A549 (cell line): Measurements from ENCODE around the gene RDH5. TPM values are rescaled to one million over a fixed set of nuclear protein-coding genes. Genes with fewer than 3 reads are reported as not detected.

Source experiments
- ATAC-seq, 2 experiments: fragments of 200-7000 bp in 1 of 2; fragments of >200 bp in 1 of 2; cut with Nextera tagmentation in 1 of 2; cut with Tn5 transposase in 1 of 2; 3 replicates each; pipeline versions ENCODE4 v1.8.0 to v1.9.1; 2018 to 2020; ENCODE audit warnings: mild to moderate bottlenecking in 1 of 2, moderate library complexity in 1 of 2
- CTCF ChIA-PET: fragments of 300-600 bp; sonication (Branson Sonifier 250); formaldehyde crosslinking; extraction: SDS; loops from one replicate; lab custom pipeline; 2021; ENCODE audit warnings: antibody characterized with exemption, inconsistent platforms; lab: Yijun Ruan, JAX
- POLR2A ChIA-PET: fragments of 350-600 bp; formaldehyde crosslinking; extraction: SDS; loops from one replicate; lab custom pipeline; 2021; ENCODE audit warnings: antibody characterized with exemption, inconsistent platforms; lab: Yijun Ruan, JAX
- DNase-seq, 2 experiments: peaks; one replicate each; pipeline versions ENCODE4 v3.0.0 to v3.0.0-alpha.2; 2011 to 2016; ENCODE audit warnings: low read depth in 1 of 2, low spot score in 1 of 2
- FAIRE-seq: peaks from 2 replicates; lab custom pipeline; 2011; peaks lifted over from hg19 to GRCh38; lab: Jason Lieb, UNC
- H3K27ac ChIP-seq, 2 experiments: fragments of >200 bp; sonication (Bioruptor Twin); formaldehyde crosslinking; 3 replicates each; pipeline ENCODE4 v1.5.1; 2016 to 2017
- H3K4me1 ChIP-seq: fragments of >200 bp; sonication (Bioruptor Twin); formaldehyde crosslinking; 3 replicates; pipeline ENCODE4 v1.6.1; 2016
- H3K4me2 ChIP-seq: fragments of >200 bp; sonication (Bioruptor Twin); formaldehyde crosslinking; 3 replicates; pipeline ENCODE4 v1.6.1; 2016
- H3K4me3 ChIP-seq: fragments of >200 bp; sonication (Bioruptor Twin); formaldehyde crosslinking; 3 replicates; pipeline ENCODE4 v1.5.1; 2016
- H3K9me3 ChIP-seq: fragments of >200 bp; sonication (Bioruptor Twin); formaldehyde crosslinking; 3 replicates; pipeline ENCODE4 v1.6.1; 2016
- CBX2 ChIP-seq: fragments of 200-600 bp; sonication (generic); IDR thresholded peaks from 2 replicates; pipeline ENCODE4 v1.6.1; 2016; ENCODE audit warnings: low read depth, mild to moderate bottlenecking, borderline replicate concordance
- CHD2 ChIP-seq: fragments of 150-350 bp; IDR thresholded peaks from 2 replicates; pipeline ENCODE4 v1.6.1; 2014; ENCODE audit warnings: low read length; ENCODE audit not compliant: partially characterized antibody
- CHD4 ChIP-seq: fragments of 200-600 bp; sonication (generic); IDR thresholded peaks from 2 replicates; pipeline ENCODE4 v1.6.1; 2016; ENCODE audit warnings: antibody characterized with exemption, mild to moderate bottlenecking, borderline replicate concordance
- FOXS1 ChIP-seq: fragments of 250-450 bp; sonication (Bioruptor Pico); IDR thresholded peaks from 2 replicates; pipeline ENCODE4 v1.5.0; 2020; ENCODE audit warnings: mild to moderate bottlenecking, moderate library complexity
- GATA3 ChIP-seq: IDR thresholded peaks from 2 replicates; pipeline ENCODE4 v1.6.1; 2012; ENCODE audit warnings: borderline replicate concordance
- HEYL ChIP-seq: fragments of 250-450 bp; sonication (Bioruptor Pico); IDR thresholded peaks from 2 replicates; pipeline ENCODE4 v1.8.0; 2021; ENCODE audit warnings: mild to moderate bottlenecking, moderate library complexity
- HMGXB4 ChIP-seq: fragments of 250-450 bp; sonication (Bioruptor Pico); IDR thresholded peaks from 2 replicates; pipeline ENCODE4 v1.5.0; 2021; ENCODE audit warnings: mild to moderate bottlenecking, moderate library complexity, borderline replicate concordance
- HOXB13 ChIP-seq: fragments of 250-450 bp; sonication (Bioruptor Pico); IDR thresholded peaks from 2 replicates; pipeline ENCODE4 v1.5.0; 2020; ENCODE audit warnings: low read depth, mild to moderate bottlenecking, moderate library complexity
- HOXB5 ChIP-seq: fragments of 250-450 bp; sonication (Bioruptor Pico); IDR thresholded peaks from 2 replicates; pipeline ENCODE4 v1.5.0; 2020; ENCODE audit warnings: mild to moderate bottlenecking, moderate library complexity
- RARB ChIP-seq: fragments of 250-450 bp; sonication (Bioruptor Pico); IDR thresholded peaks from 2 replicates; pipeline ENCODE4 v1.8.0; 2021; ENCODE audit warnings: mild to moderate bottlenecking, moderate library complexity
- RCOR1 ChIP-seq: fragments of 150-350 bp; IDR thresholded peaks from 2 replicates; pipeline ENCODE4 v1.6.1; 2014; ENCODE audit warnings: antibody characterized with exemption, low read length, low read depth
- REST ChIP-seq: fragments of 200-600 bp; sonication (generic); IDR thresholded peaks from 2 replicates; pipeline ENCODE4 v1.6.1; 2016; ENCODE audit warnings: antibody characterized with exemption, mild to moderate bottlenecking, moderate library complexity
- RFX5 ChIP-seq: fragments of 450-650 bp; IDR thresholded peaks from 2 replicates; pipeline ENCODE4 v1.7.1; 2014; ENCODE audit warnings: antibody characterized with exemption, mild to moderate bottlenecking, moderate library complexity
- RNF2 ChIP-seq: fragments of 200-600 bp; sonication (generic); IDR thresholded peaks from 2 replicates; pipeline ENCODE4 v1.6.1; 2016; ENCODE audit warnings: low read depth, mild to moderate bottlenecking, antibody characterized with exemption, moderate library complexity, borderline replicate concordance
- TP53 ChIP-seq: fragments of 250-450 bp; sonication (Bioruptor Pico); IDR thresholded peaks from 2 replicates; pipeline ENCODE4 v1.5.0; 2021; ENCODE audit warnings: mild to moderate bottlenecking, moderate library complexity
- ZC3H11A ChIP-seq: fragments of 450-650 bp; IDR thresholded peaks from 2 replicates; pipeline ENCODE4 v1.6.1; 2014; ENCODE audit warnings: antibody characterized with exemption, mild to moderate bottlenecking
- ZFP36 ChIP-seq: fragments of 450-650 bp; IDR thresholded peaks from 2 replicates; pipeline ENCODE4 v1.6.1; 2014; ENCODE audit warnings: borderline replicate concordance; ENCODE audit not compliant: partially characterized antibody
- WGBS: methylation state at CpG from one replicate; pipeline ENCODE4 v1.1.6; 2017; ENCODE audit errors: missing lambda C conversion rate; 5-methylcytosine and 5-hydroxymethylcytosine counted together
- polyA plus RNA-seq, 4 experiments: library from polyadenylated mRNA; depleted of rRNA in 3 of 4; stranded (reverse); fragments of >200 nt; fragmentation: RNase III in 1 of 4; extraction: RNeasy Plus Mini Kit Qiagen cat#74134 plus additional on column Dnase treatment in 1 of 4; gene quantifications; 2 replicates in 3 of 4; 3 replicates in 1 of 4; pipeline ENCODE4 v1.2.3, GENCODE V29; 2011 to 2017
- TF ChIP-seq, protein P1 (sequence below): fragments of 450-650 bp; IDR thresholded peaks from 2 replicates; pipeline ENCODE4 v1.6.1; 2014; ENCODE audit warnings: antibody characterized with exemption
- TF ChIP-seq, protein P2 (sequence below): IDR thresholded peaks from 2 replicates; pipeline ENCODE4 v1.6.1; 2012

RDH5 gene
- polyA plus RNA-seq, 2 of the 4 experiments (the other 2 are of a cell fraction): 4.1 to 9.1 TPM

- peak within 1 kb of the TSS; percentile 50 to 79; a peak in 5 of 6 replicates for H3K27ac ChIP-seq
- H3K4me1 ChIP-seq: peaks cover 16% of the 10 kb centered on the region; the same call in 2 of the 3 replicates
- TF ChIP-seq CHD4 (no peak), ZFP36 (no peak), ZC3H11A (no peak), CHD2 (no peak), RNF2 (no peak), GATA3 (no peak), TP53 (CRISPR knock-in tag) (no peak), HEYL (CRISPR knock-in tag) (no peak), RCOR1 (no peak), CBX2 (no peak), RFX5 (no peak), HOXB13 (CRISPR knock-in tag) (no peak), RARB (CRISPR knock-in tag) (no peak), HOXB5 (CRISPR knock-in tag) (no peak), FOXS1 (CRISPR knock-in tag) (no peak), REST (no peak), HMGXB4 (CRISPR knock-in tag) (no peak)
- TF ChIP-seq, protein P1, sequence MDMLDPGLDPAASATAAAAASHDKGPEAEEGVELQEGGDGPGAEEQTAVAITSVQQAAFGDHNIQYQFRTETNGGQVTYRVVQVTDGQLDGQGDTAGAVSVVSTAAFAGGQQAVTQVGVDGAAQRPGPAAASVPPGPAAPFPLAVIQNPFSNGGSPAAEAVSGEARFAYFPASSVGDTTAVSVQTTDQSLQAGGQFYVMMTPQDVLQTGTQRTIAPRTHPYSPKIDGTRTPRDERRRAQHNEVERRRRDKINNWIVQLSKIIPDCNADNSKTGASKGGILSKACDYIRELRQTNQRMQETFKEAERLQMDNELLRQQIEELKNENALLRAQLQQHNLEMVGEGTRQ: no peak
- TF ChIP-seq, protein P2, sequence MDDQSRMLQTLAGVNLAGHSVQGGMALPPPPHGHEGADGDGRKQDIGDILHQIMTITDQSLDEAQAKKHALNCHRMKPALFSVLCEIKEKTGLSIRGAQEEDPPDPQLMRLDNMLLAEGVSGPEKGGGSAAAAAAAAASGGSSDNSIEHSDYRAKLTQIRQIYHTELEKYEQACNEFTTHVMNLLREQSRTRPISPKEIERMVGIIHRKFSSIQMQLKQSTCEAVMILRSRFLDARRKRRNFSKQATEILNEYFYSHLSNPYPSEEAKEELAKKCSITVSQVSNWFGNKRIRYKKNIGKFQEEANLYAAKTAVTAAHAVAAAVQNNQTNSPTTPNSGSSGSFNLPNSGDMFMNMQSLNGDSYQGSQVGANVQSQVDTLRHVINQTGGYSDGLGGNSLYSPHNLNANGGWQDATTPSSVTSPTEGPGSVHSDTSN: no peak
- TF ChIP-seq, all 56 proteins: peak for 0
- CTCF ChIA-PET: interaction anchor here (0.8 to 3.1 kb wide), 3 partner anchors 9 to 19 kb away, joined by 3 to 20 read pairs (median 4); partner anchors contain the start of genes BLOC1S1 and RDH5
- ATAC-seq: peak; percentile 67 to 82
- POLR2A ChIA-PET: no interaction called here
- Histone ChIP-seq H3K9me3 (no peaks in the 10 kb centered on the region), H3K4me2 (peak within 1 kb of the TSS; percentile 99), H3K4me3 (peak within 1 kb of the TSS; percentile 86)
- WGBS: 9% methylated on average over 16 of the region's 39 CpGs
- FAIRE-seq: no peak
- peak in 1 of 2 experiments; percentile 77 for DNase-seq
These were observed 12.1 kb upstream of the RDH5 start, which contains the start of gene ITGA7 for GRCh38 chr12:55707841-55708694. TSS of gene ITGA7 (minus strand) at chr12:55707904. CDS start at chr12:55707682, 222 bp downstream.
